H1 (cell line): ENCODE data around the gene TLCD3B. TPM values are rescaled to one million over a fixed set of nuclear protein-coding genes. Genes with fewer than 3 reads are reported as not detected.
"Not testable (repeated sequence)": the region's sequence is repeated elsewhere in the genome, so short reads cannot be mapped to it uniquely, and the experiment has no call there.

ENCODE experiments used
- CTCF ChIA-PET: fragments of 300-600 bp; sonication (Branson Sonifier 250); formaldehyde crosslinking; loops from one replicate; lab custom pipeline; 2021; ENCODE audit not compliant: partially characterized antibody; lab: Charles Lee
- POLR2A ChIA-PET: fragments of 300-600 bp; sonication (Branson Sonifier 250); formaldehyde crosslinking; loops from one replicate; lab custom pipeline; 2021; ENCODE audit warnings: inconsistent platforms; ENCODE audit not compliant: partially characterized antibody; lab: Charles Lee
- DNase-seq, 2 experiments: peaks; one replicate each; pipeline versions ENCODE4 v3.0.0 to v3.0.0-alpha.2; 2010 to 2022; ENCODE audit warnings: low spot score in 2 of 2, low read depth in 1 of 2, mixed read lengths in 1 of 2
- FAIRE-seq: peaks from 2 replicates; lab custom pipeline; 2011; peaks lifted over from hg19 to GRCh38; lab: Jason Lieb, UNC
- H2AFZ ChIP-seq: 2 replicates; pipeline ENCODE4 v1.8.1; 2012; ENCODE audit warnings: low read length, inconsistent platforms
- H2AK5ac ChIP-seq: 2 replicates; pipeline ENCODE4 v1.6.1; 2013; ENCODE audit warnings: low read depth, low read length
- H2BK120ac ChIP-seq: replicated peaks from 2 replicates; pipeline ENCODE3; 2013; ENCODE audit warnings: low read depth, low read length, inconsistent platforms
- H2BK12ac ChIP-seq: 2 replicates; pipeline ENCODE4 v1.6.1; 2013; ENCODE audit warnings: low read depth, low read length
- H2BK15ac ChIP-seq: 2 replicates; pipeline ENCODE4 v1.6.1; 2013; ENCODE audit warnings: low read length
- H2BK20ac ChIP-seq: 2 replicates; pipeline ENCODE4 v1.6.1; 2013; ENCODE audit warnings: low read length
- H2BK5ac ChIP-seq: 2 replicates; pipeline ENCODE4 v1.6.1; 2013; ENCODE audit warnings: low read depth, low read length
- H3K14ac ChIP-seq: 2 replicates; pipeline ENCODE4 v1.6.1; 2013; ENCODE audit warnings: inconsistent platforms; ENCODE audit not compliant: insufficient read length
- H3K18ac ChIP-seq: 2 replicates; pipeline ENCODE4 v1.6.1; 2013; ENCODE audit warnings: low read length; ENCODE audit errors: extremely low read depth
- H3K23ac ChIP-seq: 2 replicates; pipeline ENCODE4 v1.6.1; 2013; ENCODE audit warnings: inconsistent platforms; ENCODE audit not compliant: insufficient read length
- H3K23me2 ChIP-seq: 2 replicates; pipeline ENCODE4 v1.6.1; 2013; ENCODE audit warnings: low read depth, low read length
- H3K27ac ChIP-seq: 2 replicates; pipeline ENCODE4 v1.6.1; 2011; ENCODE audit warnings: low read depth, low read length, inconsistent platforms
- H3K27me3 ChIP-seq, 4 experiments: replicated peaks in 1 of 4; 1 replicate in 1 of 4; 2 replicates in 3 of 4; pipeline versions ENCODE4 v1.6.1 to v1.8.1; 2011 to 2013; ENCODE audit warnings: low read length in 3 of 4, mild to moderate bottlenecking in 3 of 4, inconsistent platforms in 2 of 4, mixed read lengths in 2 of 4, moderate library complexity in 1 of 4; ENCODE audit not compliant: control insufficient read depth in 3 of 4, insufficient read depth in 3 of 4; ENCODE audit errors: extremely low read depth in 1 of 4
- H3K36me3 ChIP-seq, 4 experiments: 2 replicates each; pipeline versions ENCODE4 v1.6.1 to v1.8.1; 2011 to 2013; ENCODE audit warnings: mild to moderate bottlenecking in 4 of 4, low read length in 3 of 4, moderate library complexity in 2 of 4, control low read depth in 1 of 4, inconsistent platforms in 1 of 4; ENCODE audit not compliant: insufficient read depth in 4 of 4, control insufficient read depth in 2 of 4
- H3K4ac ChIP-seq: replicated peaks from 2 replicates; pipeline ENCODE3; 2013; ENCODE audit warnings: low read length, low read depth, mixed read lengths, inconsistent platforms; ENCODE audit not compliant: insufficient read length
- H3K4me1 ChIP-seq, 4 experiments: replicated peaks in 1 of 4; 1 replicate in 1 of 4; 2 replicates in 3 of 4; pipeline versions ENCODE4 v1.6.1 to v1.8.1; 2011 to 2013; ENCODE audit warnings: low read length in 3 of 4, inconsistent platforms in 2 of 4, mixed read lengths in 1 of 4; ENCODE audit not compliant: insufficient read depth in 4 of 4, control insufficient read depth in 3 of 4
- H3K4me2 ChIP-seq, 2 experiments: 2 replicates each; pipeline versions ENCODE4 v1.6.1 to v1.8.1; 2011 to 2013; ENCODE audit warnings: low read depth in 2 of 2, low read length in 2 of 2, control low read depth in 1 of 2, inconsistent platforms in 1 of 2, mild to moderate bottlenecking in 1 of 2; ENCODE audit not compliant: insufficient read depth in 1 of 2
- H3K4me3 ChIP-seq, 4 experiments: fragments of 200-600, 300-600 bp in 1 of 4; sonication (generic), shearing (Covaris generic), sonication (Bioruptor Twin) in 1 of 4; 2 replicates each; pipeline versions ENCODE4 v1.5.1 to v1.8.1; 2011 to 2016; ENCODE audit warnings: low read length in 4 of 4, low read depth in 3 of 4, control low read depth in 2 of 4, inconsistent platforms in 2 of 4, mild to moderate bottlenecking in 2 of 4, mixed read lengths in 1 of 4, moderate library complexity in 1 of 4; ENCODE audit not compliant: insufficient read depth in 2 of 4; ENCODE audit errors: extremely low read depth in 1 of 4
- H3K56ac ChIP-seq: replicated peaks from 2 replicates; pipeline ENCODE3; 2013; ENCODE audit warnings: low read depth, mild to moderate bottlenecking, mixed read lengths, low read length, inconsistent platforms; ENCODE audit not compliant: insufficient read length
- H3K79me1 ChIP-seq: 2 replicates; pipeline ENCODE4 v1.6.1; 2013; ENCODE audit warnings: low read depth, low read length, control low read depth
- H3K79me2 ChIP-seq, 2 experiments: 2 replicates each; pipeline versions ENCODE4 v1.6.1 to v1.8.1; 2012 to 2013; ENCODE audit warnings: low read length in 2 of 2, mild to moderate bottlenecking in 2 of 2, inconsistent platforms in 1 of 2; ENCODE audit not compliant: insufficient read depth in 2 of 2, control insufficient read depth in 1 of 2
- H3K9ac ChIP-seq, 4 experiments: replicated peaks in 1 of 4; 1 replicate in 1 of 4; 2 replicates in 3 of 4; pipeline versions ENCODE4 v1.6.1 to v1.8.1; 2011 to 2013; ENCODE audit warnings: low read depth in 3 of 4, low read length in 3 of 4, control low read depth in 2 of 4, mild to moderate bottlenecking in 2 of 4, moderate library complexity in 2 of 4, inconsistent platforms in 1 of 4; ENCODE audit errors: extremely low read depth in 1 of 4
- H3K9me3 ChIP-seq, 2 experiments: 2 replicates each; pipeline versions ENCODE4 v1.6.1 to v1.8.1; 2012 to 2013; ENCODE audit warnings: mild to moderate bottlenecking in 2 of 2, moderate library complexity in 2 of 2, control low read depth in 1 of 2, inconsistent platforms in 1 of 2, low read depth in 1 of 2, low read length in 1 of 2, mixed read lengths in 1 of 2; ENCODE audit not compliant: insufficient read depth in 2 of 2
- H4K20me1 ChIP-seq, 2 experiments: replicated peaks in 1 of 2; 2 replicates each; pipeline versions ENCODE3 to v1.8.1; 2011 to 2013; ENCODE audit warnings: inconsistent platforms in 2 of 2, low read length in 2 of 2, mild to moderate bottlenecking in 1 of 2; ENCODE audit not compliant: insufficient read depth in 2 of 2, control insufficient read depth in 1 of 2
- H4K5ac ChIP-seq: 2 replicates; pipeline ENCODE4 v1.6.1; 2013; ENCODE audit warnings: low read length, low read depth, mixed read lengths, inconsistent platforms; ENCODE audit not compliant: insufficient read length
- H4K8ac ChIP-seq: 2 replicates; pipeline ENCODE4 v1.8.0; 2013; ENCODE audit warnings: mild to moderate bottlenecking, moderate library complexity, low read length, inconsistent platforms; ENCODE audit not compliant: insufficient read depth; ENCODE audit errors: extremely low read depth
- H4K91ac ChIP-seq: replicated peaks from 2 replicates; pipeline ENCODE3; 2013; ENCODE audit warnings: low read length, mixed read lengths, inconsistent platforms; ENCODE audit not compliant: insufficient read length
- WGBS, 2 experiments: shearing (Covaris generic) in 1 of 2; methylation state at CpG; one replicate each; pipeline versions ENCODE4 v1.1.6 to v1.1.7; 2013 to 2015; ENCODE audit warnings: low lambda C conversion rate in 2 of 2, mixed read lengths in 2 of 2, inconsistent platforms in 1 of 2, low coverage in 1 of 2, missing lambda C conversion rate in 1 of 2; ENCODE audit not compliant: insufficient replicate concordance in 2 of 2, insufficient coverage in 1 of 2, insufficient read length in 1 of 2; ENCODE audit errors: extremely low coverage in 1 of 2, missing lambda C conversion rate in 1 of 2; 5-methylcytosine and 5-hydroxymethylcytosine counted together
- polyA plus RNA-seq, 7 experiments: library from polyadenylated mRNA; depleted of rRNA in 3 of 7; stranded (reverse) in 5 of 7; unstranded in 2 of 7; fragments of >200 nt in 5 of 7; fragments of 200-250 nt in 2 of 7; gene quantifications; 1 replicate in 5 of 7; 2 replicates in 1 of 7; 4 replicates in 1 of 7; pipeline versions ENCODE4 v1.2.1 to v1.2.3, GENCODE V29; 2011 to 2013; ENCODE audit warnings: missing spikeins in 2 of 7, mixed read lengths in 2 of 7
- total RNA-seq: library from RNA; stranded (reverse); fragmentation: NEBNext Ultra II Directional; extraction: Animal tissue kit (Norgen Biotek cat#: 25700); gene quantifications from 2 replicates; pipeline ENCODE4 v1.2.1, GENCODE V29; 2021

The TLCD3B gene
- total and polyA plus RNA-seq, 2 of the 8 experiments (the other 6 are each of a cell fraction or from before 2014, with no cell fraction given) = 15.2 to 26.9 TPM

DNA sequence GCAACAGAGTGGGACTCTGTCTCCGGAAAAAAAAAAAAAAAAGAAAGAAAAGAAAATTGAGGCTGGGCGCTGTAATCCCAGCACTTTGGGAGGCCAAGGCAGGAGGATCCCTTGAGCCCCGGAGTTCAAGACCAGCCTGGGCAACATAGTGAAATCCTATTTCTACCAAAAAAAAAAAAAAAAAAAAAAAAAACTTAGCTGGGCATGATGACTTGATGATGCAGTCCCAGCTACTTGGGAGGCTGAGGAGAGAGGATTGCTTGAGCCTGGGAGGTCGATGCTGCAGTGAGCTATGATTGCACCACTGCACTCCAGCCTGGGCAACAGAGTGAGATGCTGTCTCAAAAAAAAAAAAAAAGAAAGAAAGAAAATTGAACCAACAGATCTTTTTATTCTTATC, 13.1 kb downstream of the TLCD3B start:
- CTCF ChIA-PET = interaction anchor here (0.6 to 1.9 kb wide), 8 partner anchors 9 to 202 kb away, joined by 3 to 6 read pairs (median 3); partner anchors contain the start of genes PAGR1 and TMEM219

More for the DNA sequence above, 13.1 kb downstream of the TLCD3B start:
- H3K23ac ChIP-seq, H3K18ac ChIP-seq, H3K27ac ChIP-seq, H3K79me2 ChIP-seq, H3K4ac ChIP-seq, H3K9me3 ChIP-seq, DNase-seq, H2AK5ac ChIP-seq, H2BK15ac ChIP-seq, H2AFZ ChIP-seq, H3K4me1 ChIP-seq, H2BK20ac ChIP-seq, H4K8ac ChIP-seq, H3K79me1 ChIP-seq, H2BK5ac ChIP-seq, H2BK120ac ChIP-seq, H3K4me2 ChIP-seq, H3K14ac ChIP-seq, H3K36me3 ChIP-seq, H3K4me3 ChIP-seq, H4K91ac ChIP-seq, H3K9ac ChIP-seq, FAIRE-seq, H3K27me3 ChIP-seq, H2BK12ac ChIP-seq, H3K56ac ChIP-seq, H4K20me1 ChIP-seq, H4K5ac ChIP-seq, H3K23me2 ChIP-seq: not testable (repeated sequence)
- 91% methylated on average over 3 of the region's 4 CpGs; no CpG with 5 or more reads in 1 of the 2 experiments for WGBS, 2 experiments
- POLR2A ChIA-PET = interaction anchor here (2.9 kb wide), 1 partner anchor 11 kb away, joined by 11 read pairs; no protein-coding TSS in a partner anchor
